ENCODE data around the gene UBE2S. TPM values are rescaled to one million over a fixed set of nuclear protein-coding genes. Genes with fewer than 3 reads are reported as not detected.

Gene UBE2S
- polyA plus RNA-seq, 1 donor (not counting 4 experiments of a cell fraction or from before 2014, with no cell fraction given): 31.8 TPM

GRCh38 chr19:55382013-55382412 lies 25.6 kb downstream of the UBE2S start:
- H2AFZ ChIP-seq (ENCODE audit: control insufficient read depth, low read length): no peak overlapping the region

GRCh38 chr19:55379174-55379573 lies 28.4 kb downstream of the UBE2S start:
- no peaks in the 10 kb centered on the region for H4K20me1 ChIP-seq (ENCODE audit: control insufficient read depth, extremely low read depth, insufficient read depth, low read length)
- H3K79me2 ChIP-seq (ENCODE audit: control insufficient read depth, insufficient read depth, low read length): peaks cover 5% of the 10 kb centered on the region
- H3K9me3 ChIP-seq (ENCODE audit: control insufficient read depth, low read depth, low read length): no peaks in the 10 kb centered on the region
- FAIRE-seq (no peak), DNase-seq (ENCODE audit: low read depth, low spot score) (no peak)
- no peaks in the 10 kb centered on the region for H3K9me1 ChIP-seq (ENCODE audit: control insufficient read depth, extremely low read depth, insufficient read depth, low read length)
- H3K4me2 ChIP-seq (ENCODE audit: control insufficient read depth, extremely low read depth, insufficient read depth, low read depth, low read length): no peak overlapping the region
- no peak overlapping the region for H3K9ac ChIP-seq (ENCODE audit: control insufficient read depth, extremely low read depth, insufficient read depth, low read length)
- no peak overlapping the region for H3K4me3 ChIP-seq (ENCODE audit: control insufficient read depth in 2 of 3, extremely low read depth in 1 of 3, insufficient read depth in 2 of 3, low read depth in 1 of 3, low read length in 3 of 3)
- H3K27ac ChIP-seq (ENCODE audit: control insufficient read depth, insufficient read depth, low read length): no peak overlapping the region
- H3K27me3 ChIP-seq (ENCODE audit: control insufficient read depth, extremely low read depth, insufficient read depth, low read length): peaks cover under 1% of the 10 kb centered on the region
- dilution Hi-C loops (cut with MboI; ENCODE audit: extremely low pct_ligation_motif_present, low sequenced_read_pairs): no loop called here
- peaks cover 0 to 5% of the 10 kb centered on the region in 2 experiments for H3K36me3 ChIP-seq (ENCODE audit: control insufficient read depth in 2 of 2, extremely low read depth in 1 of 2, insufficient read depth in 2 of 2, low read length in 2 of 2)
- no peak overlapping the region for H2AFZ ChIP-seq (ENCODE audit: control insufficient read depth, low read length)
- TF ChIP-seq CTCF (optimal IDR thresholded peaks at IDR 0.05 in 1 of 3, IDR thresholded peaks at IDR 0.05 in 1 of 3, conservative IDR thresholded peaks at IDR 0.05 in 1 of 3; ENCODE audit: extremely low read depth in 1 of 3, insufficient read depth in 2 of 3, low read length in 3 of 3): no peak
- no peak for TF ChIP-seq EZH2 (IDR thresholded peaks at IDR 0.05; ENCODE audit: low read length)
- H3K4me1 ChIP-seq (ENCODE audit: control insufficient read depth, extremely low read depth, insufficient read depth, low read length): peaks cover under 1% of the 10 kb centered on the region

More at GRCh38 chr19:55382013-55382412, 25.6 kb downstream of the UBE2S start:
- H4K20me1 ChIP-seq (ENCODE audit: control insufficient read depth, extremely low read depth, insufficient read depth, low read length): peaks cover 8% of the 10 kb centered on the region
- H3K27me3 ChIP-seq (ENCODE audit: control insufficient read depth, extremely low read depth, insufficient read depth, low read length): no peaks in the 10 kb centered on the region
- DNase-seq (ENCODE audit: low read depth, low spot score): no peak
- no peak overlapping the region for H3K4me2 ChIP-seq (ENCODE audit: control insufficient read depth, extremely low read depth, insufficient read depth, low read depth, low read length)
- H3K79me2 ChIP-seq (ENCODE audit: control insufficient read depth, insufficient read depth, low read length): peaks cover 18% of the 10 kb centered on the region
- no peaks in the 10 kb centered on the region for H3K9me1 ChIP-seq (ENCODE audit: control insufficient read depth, extremely low read depth, insufficient read depth, low read length)
- FAIRE-seq: no peak
- TF ChIP-seq EZH2 (IDR thresholded peaks at IDR 0.05; ENCODE audit: low read length) (no peak), CTCF (optimal IDR thresholded peaks at IDR 0.05 in 1 of 3, IDR thresholded peaks at IDR 0.05 in 1 of 3, conservative IDR thresholded peaks at IDR 0.05 in 1 of 3; ENCODE audit: extremely low read depth in 1 of 3, insufficient read depth in 2 of 3, low read length in 3 of 3) (no peak)
- H3K27ac ChIP-seq (ENCODE audit: control insufficient read depth, insufficient read depth, low read length): no peak overlapping the region
- H3K9me3 ChIP-seq (ENCODE audit: control insufficient read depth, low read depth, low read length): no peaks in the 10 kb centered on the region
- H3K4me3 ChIP-seq (ENCODE audit: control insufficient read depth in 2 of 3, extremely low read depth in 1 of 3, insufficient read depth in 2 of 3, low read depth in 1 of 3, low read length in 3 of 3): no peak overlapping the region
- dilution Hi-C loops (cut with MboI; ENCODE audit: extremely low pct_ligation_motif_present, low sequenced_read_pairs): no loop called here
- H3K36me3 ChIP-seq (ENCODE audit: control insufficient read depth in 2 of 2, extremely low read depth in 1 of 2, insufficient read depth in 2 of 2, low read length in 2 of 2): peaks cover 2 to 13% of the 10 kb centered on the region in 2 experiments
- no peak overlapping the region for H3K9ac ChIP-seq (ENCODE audit: control insufficient read depth, extremely low read depth, insufficient read depth, low read length)
- peaks cover 9% of the 10 kb centered on the region for H3K4me1 ChIP-seq (ENCODE audit: control insufficient read depth, extremely low read depth, insufficient read depth, low read length)

Measured in keratinocyte (primary cell).